M059J (cell line): ENCODE results near the gene FIGN. TPM values are rescaled to one million over a fixed set of nuclear protein-coding genes. Genes with fewer than 3 reads are reported as not detected.
A peak's percentile ranks its signal among the peaks of the same experiment; 100 is the strongest.

Experiments used
- DNase-seq: peaks from one replicate; pipeline ENCODE4 v3.0.0-alpha.2; 2012; ENCODE audit warnings: low read depth
- total RNA-seq: library from RNA; depleted of rRNA; stranded (reverse); fragments of >200 nt; shearing (Covaris generic); gene quantifications from 2 replicates; pipeline ENCODE4 v1.2.3, GENCODE V29; 2014

FIGN gene
- total RNA-seq, 1 experiment from 2014 or later: 3.4 TPM

DNA sequence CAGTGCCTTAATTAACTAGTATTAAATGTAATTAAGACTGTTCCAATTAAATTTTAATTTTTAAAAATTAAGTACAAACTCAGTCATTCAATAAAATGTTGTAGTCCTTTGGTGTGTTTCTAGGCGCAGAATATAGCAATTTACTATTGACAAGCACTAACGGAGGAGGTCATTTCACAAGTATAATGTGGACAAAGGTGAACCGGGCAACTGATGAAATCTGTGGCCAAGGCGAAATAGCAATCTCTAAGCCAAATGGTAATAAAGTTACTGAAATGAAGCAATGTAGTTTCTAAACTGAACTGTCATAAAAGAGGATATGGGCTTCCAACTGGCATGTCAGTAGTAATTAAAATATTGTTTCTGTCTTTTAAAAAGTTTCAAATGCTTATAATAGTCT lies 27.5 kb downstream of the FIGN start:
- DNase-seq: no peak

- DNase-seq: no peak
Measured at GRCh38 chr2:163703386-163703785, 32.4 kb downstream of the FIGN start.

DNA sequence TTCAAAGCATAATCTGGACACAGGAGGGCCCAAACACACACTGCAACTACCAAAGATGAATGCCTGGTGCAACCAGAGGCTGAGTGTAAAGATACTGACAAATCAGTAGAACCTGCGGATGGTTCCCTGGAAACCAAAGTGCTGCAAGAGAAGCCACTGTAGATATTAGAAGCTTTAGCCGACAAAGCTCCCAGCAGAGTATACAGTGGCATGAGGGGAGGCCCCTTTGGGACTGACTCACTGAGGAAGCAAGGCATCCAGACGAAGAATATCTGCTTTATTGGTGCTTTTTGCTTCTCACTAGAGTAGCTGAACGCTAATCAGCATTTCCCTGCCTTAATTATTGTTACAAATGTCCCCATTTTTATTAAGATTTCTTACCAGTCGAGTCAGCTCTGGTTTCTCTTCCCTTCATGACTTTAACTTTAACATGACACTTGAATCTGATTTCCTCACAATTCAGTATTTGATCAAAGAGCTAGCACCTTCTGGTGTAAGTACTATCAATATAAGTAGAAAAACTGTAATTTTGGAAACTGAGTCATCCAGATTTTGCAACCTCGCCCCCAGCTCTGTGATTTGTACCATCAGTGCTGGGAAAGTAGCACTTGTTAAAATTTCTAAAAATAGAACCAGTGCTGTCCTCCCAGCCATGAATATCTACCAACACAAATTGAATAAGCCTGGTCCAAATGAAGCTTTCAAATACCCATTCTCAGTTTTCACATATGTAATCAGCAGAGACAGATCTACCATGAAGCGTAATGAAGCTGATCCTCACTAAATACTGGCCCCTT lies 34.2 kb downstream of the FIGN start:
- no peak for DNase-seq

- DNase-seq: peak; percentile 15
Measured at GRCh38 chr2:163698857-163699256, 37.0 kb downstream of the FIGN start.

DNA sequence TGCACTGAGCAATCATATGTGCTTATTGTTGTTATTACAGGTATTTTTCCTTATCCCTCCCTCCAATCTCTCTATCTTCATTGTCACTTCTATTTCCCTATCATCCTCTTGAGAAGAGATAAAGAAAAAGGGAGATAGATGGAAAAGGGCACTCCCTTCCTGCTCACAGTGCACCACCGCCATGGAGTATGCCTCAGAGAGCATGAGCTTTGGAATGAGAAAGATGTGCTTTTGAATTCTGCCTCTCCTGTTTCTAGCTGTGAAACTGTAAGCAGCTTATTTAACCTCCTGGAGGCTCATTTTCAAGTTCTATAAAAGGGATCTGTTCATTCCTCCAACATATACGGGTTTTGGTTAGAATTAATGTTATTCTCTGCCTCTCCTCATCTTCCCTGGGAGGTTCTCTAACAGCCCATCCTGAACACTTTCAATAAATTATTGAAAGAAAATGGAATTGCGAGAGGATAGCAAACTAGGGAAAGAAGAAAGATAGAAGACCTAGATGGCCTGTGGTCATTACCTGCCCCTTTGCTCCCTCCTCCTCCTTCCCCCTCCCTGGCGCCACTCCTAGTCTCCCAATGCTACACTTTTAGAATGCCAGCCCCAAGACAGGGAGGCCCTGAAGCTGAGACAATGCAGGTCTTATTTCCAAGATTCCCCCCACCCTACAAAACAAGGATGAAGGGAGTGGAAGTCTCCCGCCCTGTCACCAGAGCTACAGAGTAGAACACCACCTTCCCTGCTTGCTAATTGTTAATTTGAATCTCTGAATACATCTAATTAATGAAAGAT lies 37.8 kb downstream of the FIGN start:
- DNase-seq: no peak

- DNase-seq: no peak
Measured at GRCh38 chr2:163697429-163697828, 38.4 kb downstream of the FIGN start.

DNA sequence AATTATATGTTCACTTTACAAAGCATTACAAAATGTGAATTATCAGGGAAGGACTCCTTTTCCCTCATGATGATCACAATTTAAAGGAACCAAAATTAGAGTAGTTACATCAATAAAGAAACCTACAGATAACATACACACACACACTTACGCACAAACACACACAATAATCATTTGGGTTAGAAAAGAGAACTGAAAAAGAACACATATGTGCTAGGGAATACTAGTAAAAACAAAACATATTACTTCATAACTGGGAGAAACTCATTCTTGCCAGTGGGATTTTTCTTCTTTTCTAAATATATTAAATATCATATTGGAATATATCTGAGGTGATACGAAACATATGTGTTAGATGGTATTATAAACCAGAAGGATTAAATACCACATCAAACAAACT lies 42.3 kb downstream of the FIGN start:
- no peak for DNase-seq

DNA sequence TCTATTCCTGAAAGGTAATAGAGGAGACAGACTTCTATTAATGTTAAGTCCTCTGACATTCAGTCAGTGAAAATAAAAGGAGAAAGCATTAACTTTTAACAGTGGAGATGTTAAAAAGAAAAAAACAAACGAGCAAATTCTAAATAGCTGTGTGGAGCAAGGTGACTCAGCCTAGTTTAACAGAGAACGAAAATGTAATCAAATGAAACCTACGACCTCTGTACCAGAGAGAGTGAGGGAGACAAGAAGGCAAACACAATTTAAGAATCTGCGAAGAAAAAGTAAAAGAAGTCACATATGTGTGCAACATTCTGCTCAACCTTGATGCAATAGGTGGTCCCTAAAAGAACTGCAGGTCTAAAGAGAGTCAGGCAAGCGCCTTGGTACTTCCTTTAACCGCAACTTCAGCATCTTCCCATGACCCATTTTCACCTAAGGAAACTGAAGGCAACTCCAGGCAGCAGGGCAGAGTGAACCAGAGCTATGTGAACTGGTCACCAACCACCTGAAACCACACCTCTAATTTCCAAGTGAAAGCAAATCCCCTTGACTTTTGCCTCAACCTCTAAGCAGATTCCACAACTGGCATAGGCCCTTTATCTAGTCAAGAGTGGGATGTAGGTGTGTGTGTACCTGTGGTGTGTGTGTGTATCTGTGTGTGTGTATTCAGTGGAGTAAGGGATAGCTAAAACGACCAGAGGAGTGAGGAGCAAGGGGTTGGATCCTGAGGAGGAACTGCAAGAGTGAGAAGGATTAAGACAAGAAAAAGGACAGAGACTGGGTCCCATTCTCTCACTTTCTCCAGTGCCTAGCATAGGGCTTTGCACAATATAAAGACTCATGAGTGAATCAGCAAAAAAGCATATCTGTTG lies 43.0 kb downstream of the FIGN start:
- DNase-seq: peak; percentile 59

GRCh38 chr2:163692081-163692480 lies 43.7 kb downstream of the FIGN start:
- DNase-seq: no peak

DNA sequence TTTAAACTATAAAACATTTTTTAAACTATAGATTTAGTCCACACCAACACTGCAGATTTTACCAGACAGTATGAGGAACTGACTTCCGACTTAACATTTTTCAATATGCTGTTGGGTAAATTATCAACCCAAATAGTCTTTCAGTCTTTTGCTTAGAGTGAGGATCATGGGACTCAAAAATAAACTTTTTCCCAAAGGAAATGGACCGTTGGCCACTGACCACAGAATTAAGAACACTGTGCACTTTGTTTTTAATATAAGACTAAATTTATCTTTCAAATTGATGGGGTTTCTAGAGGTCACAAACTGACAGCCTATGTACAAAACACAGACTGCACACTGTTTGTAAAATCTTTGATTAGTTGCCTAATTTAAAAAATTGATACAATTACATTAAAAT lies 44.9 kb downstream of the FIGN start:
- DNase-seq: no peak

DNA sequence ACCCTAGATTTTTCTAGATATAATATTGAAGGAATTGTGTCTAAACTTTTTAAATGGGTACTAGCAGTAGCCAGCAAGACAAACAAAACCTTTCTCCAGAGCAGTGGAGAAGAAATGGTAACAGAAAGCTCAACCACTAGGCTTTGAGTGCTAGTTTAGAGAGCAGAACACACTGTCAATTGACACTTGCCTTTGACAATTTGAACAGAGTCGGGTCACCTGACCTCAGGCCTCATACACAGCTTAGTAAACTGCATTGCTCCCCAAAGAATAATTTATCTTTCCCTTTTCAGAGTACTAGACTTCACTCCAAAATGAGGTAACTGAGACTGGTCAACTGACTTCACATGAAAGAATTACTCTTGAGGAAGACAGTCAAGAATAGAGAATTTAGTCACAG lies 48.6 kb downstream of the FIGN start:
- no peak for DNase-seq

- DNase-seq: no peak
Measured at GRCh38 chr2:163686289-163686688, 49.5 kb downstream of the FIGN start.

- peak; percentile 67 for DNase-seq
Measured at GRCh38 chr2:163682695-163683094, 53.1 kb downstream of the FIGN start.

- peak; percentile 27 for DNase-seq
Measured at GRCh38 chr2:163681745-163682144, 54.1 kb downstream of the FIGN start.

- DNase-seq: no peak
Measured at GRCh38 chr2:163675388-163675787, 60.4 kb downstream of the FIGN start.

DNA sequence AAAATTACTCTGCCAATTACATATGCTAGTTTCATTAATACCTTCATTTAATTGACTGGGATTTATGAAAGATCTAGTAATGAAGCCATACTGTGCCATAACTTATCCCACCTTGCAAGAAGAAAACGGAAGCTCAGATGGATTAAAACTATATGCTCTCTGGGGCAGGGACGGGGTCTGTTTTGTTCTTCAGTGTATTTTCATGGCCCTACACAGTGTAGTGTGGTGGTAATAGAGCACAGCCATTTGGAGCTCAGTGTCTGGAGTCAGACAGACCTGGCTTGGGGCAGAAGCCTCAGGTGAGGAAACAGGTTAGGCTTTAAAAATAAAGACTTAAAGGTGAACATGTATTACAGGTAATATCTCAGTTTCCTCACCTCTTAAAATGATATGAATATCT lies 62.3 kb downstream of the FIGN start:
- no peak for DNase-seq

DNA sequence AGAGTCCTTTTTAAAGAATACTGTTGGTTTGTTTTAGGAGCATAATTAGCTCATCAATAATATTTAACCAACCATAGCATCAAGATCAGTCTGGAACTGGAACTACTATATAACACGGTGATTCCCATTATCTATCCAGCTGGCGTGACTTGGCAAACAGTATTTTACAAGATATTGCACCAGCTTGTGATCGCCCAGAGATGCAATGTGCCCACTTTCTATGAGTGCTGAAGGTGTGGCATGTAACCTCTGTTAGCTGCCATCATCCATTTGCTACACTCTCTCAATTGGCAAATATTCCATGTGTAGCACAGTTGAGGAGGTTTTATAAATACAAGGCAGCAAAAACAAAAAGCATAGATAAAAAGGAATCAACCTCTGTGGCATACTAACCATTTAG lies 64.9 kb downstream of the FIGN start:
- no peak for DNase-seq

DNA sequence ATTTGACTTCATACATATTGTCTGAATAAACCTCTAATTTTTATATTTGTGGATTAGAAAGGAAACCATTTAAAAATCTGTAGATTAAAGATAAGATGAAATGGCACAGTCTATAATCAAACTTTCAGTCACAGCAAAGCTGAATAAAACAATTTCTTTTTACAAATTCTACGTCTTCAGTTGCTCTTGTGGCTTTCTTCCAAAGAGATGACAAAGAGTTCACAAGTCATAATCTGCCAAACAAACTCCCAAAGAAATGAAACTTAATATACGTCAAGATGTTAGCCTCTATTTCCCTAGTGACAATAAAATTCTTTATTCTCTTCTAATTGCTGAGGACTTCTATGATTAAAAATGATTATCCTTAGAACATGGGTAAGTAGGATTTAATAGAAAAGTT lies 66.3 kb downstream of the FIGN start:
- DNase-seq: no peak

GRCh38 chr2:163667064-163667887 lies 68.5 kb downstream of the FIGN start:
- peak; percentile 96 for DNase-seq

- peak; percentile 59 for DNase-seq
Measured at GRCh38 chr2:163665817-163666216, 70.0 kb downstream of the FIGN start.

DNA sequence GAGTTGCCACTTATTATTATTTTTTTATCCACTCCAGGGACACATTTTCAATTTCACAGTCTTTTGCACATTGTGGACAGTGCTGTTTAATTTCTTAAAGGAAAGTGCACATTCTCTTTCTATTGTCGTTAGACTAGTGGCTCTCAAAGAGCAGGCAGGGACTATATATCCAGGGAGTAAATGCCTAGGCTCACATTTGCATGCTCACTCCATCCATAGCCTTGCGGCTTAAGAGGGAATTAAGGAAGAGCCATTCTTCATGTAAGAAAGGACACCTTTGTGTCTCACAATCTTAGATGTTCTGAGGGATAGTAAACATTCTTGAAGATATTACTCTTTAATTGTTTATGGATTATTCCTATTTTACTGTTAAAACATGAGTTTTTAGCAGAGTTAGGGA lies 70.8 kb downstream of the FIGN start:
- DNase-seq: no peak
